GM13977 (cell line): ENCODE data around the gene PACS2.

ENCODE experiments used
- DNase-seq: peaks from one replicate; pipeline ENCODE4 v3.0.0; 2012; ENCODE audit warnings: low spot score
- in situ Hi-C: fragments of 300-500 bp; cut with MboI; formaldehyde crosslinking; loops from one replicate; pipeline ENCODE4 v1.12.0; 2022; ENCODE audit warnings: low sequenced_read_pairs, low pct_unique_long_range_greater_than_20kb, mixed read lengths, inconsistent platforms; ENCODE audit not compliant: unreplicated experiment
- TF ChIP-seq, protein P1 (sequence below): IDR thresholded peaks from 2 replicates; pipeline ENCODE4 v1.5.1; 2012; ENCODE audit warnings: mild to moderate bottlenecking, control low read depth; ENCODE audit not compliant: insufficient read depth; ENCODE audit errors: extremely low read depth, missing control alignments

PACS2 gene

DNA sequence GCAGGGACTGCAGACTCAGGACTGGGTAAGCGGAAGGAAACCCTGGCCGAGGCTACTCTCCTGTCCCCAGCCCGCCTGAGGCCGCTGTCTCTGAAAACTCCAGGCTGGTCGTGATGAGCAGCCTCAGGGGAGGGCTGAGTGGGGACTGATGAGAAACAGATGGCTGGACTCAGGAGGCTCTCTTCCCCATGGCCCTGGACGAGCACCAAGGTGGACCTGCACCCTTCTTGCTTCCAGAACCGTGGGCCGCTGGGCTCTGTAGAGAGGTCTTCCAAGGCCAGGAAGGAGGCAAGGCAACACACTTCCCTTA lies 84.9 kb downstream of the PACS2 start:
- no peak for DNase-seq
- TF ChIP-seq, protein P1, sequence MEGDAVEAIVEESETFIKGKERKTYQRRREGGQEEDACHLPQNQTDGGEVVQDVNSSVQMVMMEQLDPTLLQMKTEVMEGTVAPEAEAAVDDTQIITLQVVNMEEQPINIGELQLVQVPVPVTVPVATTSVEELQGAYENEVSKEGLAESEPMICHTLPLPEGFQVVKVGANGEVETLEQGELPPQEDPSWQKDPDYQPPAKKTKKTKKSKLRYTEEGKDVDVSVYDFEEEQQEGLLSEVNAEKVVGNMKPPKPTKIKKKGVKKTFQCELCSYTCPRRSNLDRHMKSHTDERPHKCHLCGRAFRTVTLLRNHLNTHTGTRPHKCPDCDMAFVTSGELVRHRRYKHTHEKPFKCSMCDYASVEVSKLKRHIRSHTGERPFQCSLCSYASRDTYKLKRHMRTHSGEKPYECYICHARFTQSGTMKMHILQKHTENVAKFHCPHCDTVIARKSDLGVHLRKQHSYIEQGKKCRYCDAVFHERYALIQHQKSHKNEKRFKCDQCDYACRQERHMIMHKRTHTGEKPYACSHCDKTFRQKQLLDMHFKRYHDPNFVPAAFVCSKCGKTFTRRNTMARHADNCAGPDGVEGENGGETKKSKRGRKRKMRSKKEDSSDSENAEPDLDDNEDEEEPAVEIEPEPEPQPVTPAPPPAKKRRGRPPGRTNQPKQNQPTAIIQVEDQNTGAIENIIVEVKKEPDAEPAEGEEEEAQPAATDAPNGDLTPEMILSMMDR: no peak
- in situ Hi-C loops: no loop called here

DNA sequence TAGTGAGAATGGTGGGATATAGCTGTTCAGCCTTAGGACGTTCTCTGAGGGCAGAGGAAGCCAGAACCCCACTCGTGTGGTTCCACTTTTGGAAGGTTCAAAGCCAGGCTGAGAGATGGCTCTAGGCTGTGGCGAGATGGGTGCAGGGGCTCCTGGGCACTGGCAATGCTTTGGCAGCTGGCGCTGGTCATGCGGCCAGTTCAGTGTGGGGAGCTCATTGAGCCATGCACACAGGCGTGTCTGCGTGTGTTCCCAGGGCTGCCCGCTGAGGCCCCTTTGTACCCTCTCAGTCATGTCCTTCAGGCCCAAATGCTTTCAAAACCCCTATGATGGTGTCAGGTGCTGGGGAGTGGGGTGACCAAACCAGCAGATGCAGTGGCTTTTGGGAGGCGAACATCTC lies 85.5 kb downstream of the PACS2 start:
- TF ChIP-seq, protein P1: no peak
- in situ Hi-C loops: no loop called here
- DNase-seq: no peak

DNA sequence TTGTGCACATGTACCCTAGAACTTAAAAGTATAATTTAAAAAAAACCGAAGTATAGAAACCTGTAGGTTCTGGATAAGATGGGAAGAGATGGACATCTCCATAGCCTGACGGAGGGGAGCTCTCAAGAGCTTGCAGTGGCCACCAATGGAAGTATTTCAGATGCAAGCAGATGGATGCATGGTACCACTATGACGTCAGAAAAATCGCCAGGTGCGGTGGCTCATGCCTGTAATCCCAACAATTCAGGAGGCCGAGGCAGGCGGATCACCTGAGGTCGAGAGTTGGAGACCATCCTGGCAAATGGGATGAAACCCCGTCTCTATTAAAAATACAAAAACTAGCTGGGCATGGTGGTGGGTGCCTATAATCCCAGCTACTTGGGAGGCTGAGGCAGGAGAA lies 87.2 kb downstream of the PACS2 start:
- TF ChIP-seq, protein P1: no peak
- in situ Hi-C loops: no loop called here
- no peak for DNase-seq

DNA sequence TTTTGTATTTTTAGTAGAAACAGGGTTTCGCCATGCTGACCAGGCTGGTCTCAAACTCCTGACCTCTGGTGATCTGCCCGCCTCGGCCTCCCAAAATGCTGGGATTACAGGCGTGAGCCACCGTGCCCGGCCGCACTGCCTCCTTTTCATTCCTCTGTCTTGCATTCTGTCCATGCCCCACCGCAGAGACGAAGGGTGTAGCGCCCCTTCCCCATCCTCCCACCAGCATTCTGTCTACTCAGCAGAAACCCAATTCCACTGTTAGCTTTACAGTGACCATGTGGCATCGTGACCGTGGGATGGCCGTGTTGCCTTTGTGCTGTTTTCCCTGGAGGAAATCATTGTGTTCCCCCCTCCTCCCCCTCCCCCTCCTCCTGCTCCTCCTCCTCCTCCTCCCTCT lies 94.0 kb downstream of the PACS2 start:
- in situ Hi-C loops: no loop called here
- DNase-seq: no peak
- TF ChIP-seq, protein P1: no peak

DNA sequence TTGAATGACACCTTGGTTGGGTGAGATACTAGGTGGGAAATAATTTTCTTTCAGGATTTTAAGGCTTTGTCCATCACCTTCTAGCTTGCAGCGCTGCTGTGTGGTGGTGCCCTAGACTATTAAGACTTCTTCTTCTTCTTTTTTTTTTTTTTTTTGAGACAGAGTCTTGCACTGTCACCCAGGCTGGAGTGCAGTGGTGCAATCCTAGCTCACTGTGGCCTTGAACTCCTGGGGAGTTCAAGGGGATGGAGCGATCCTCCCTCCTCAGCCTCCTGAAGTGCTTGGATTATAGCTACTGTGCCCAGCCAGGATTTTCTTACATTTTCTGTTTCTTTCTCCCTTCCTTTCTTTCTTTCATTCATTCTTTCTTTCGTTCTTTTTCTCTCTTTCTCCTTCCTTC lies 94.8 kb downstream of the PACS2 start:
- TF ChIP-seq, protein P1: no peak
- no peak for DNase-seq
- in situ Hi-C loops: no loop called here

DNA sequence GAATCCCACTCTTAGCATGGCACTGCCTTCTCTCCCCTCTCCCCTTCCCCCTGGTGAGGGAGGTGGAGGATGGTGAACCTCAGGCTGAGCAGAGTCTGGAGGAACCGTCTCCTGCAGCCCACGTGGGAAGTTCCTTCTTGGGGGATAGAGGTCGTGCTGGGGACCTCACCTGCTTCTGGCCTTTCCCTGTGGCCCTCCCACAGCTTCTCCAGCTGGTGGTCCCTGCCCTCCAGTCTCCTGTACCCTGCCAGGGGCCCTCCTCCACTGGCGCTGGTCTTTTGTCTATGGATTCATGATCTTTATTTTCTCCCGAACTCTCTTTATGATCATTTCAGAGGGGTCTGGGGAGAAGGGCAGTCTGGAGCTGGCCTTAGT lies 96.1 kb downstream of the PACS2 start:
- TF ChIP-seq, protein P1: no peak
- DNase-seq: no peak
- in situ Hi-C loops: no loop called here
